Measurements from ENCODE around the gene TGFB1I1.
"Not testable (repeated sequence)": the region's sequence is repeated elsewhere in the genome, so short reads cannot be mapped to it uniquely, and the experiment has no call there.

The TGFB1I1 gene

GRCh38 chr16:31489616-31490584 lies 17.9 kb downstream of the TGFB1I1 start:
- no peak for DNase-seq

GRCh38 chr16:31491778-31492418 lies 19.9 kb downstream of the TGFB1I1 start:
- DNase-seq, result no peak

GRCh38 chr16:31493506-31494125 lies 21.7 kb downstream of the TGFB1I1 start:
- DNase-seq, result no peak

- DNase-seq, result no peak
These were observed 24.7 kb downstream of the TGFB1I1 start for GRCh38 chr16:31496670-31497069.

- no peak for DNase-seq
These were observed 26.5 kb downstream of the TGFB1I1 start for GRCh38 chr16:31498493-31498892.

GRCh38 chr16:31499928-31500327 lies 28.0 kb downstream of the TGFB1I1 start:
- DNase-seq, result no peak

- no peak for DNase-seq
These were observed 29.4 kb downstream of the TGFB1I1 start for GRCh38 chr16:31501226-31501965.

GRCh38 chr16:31501966-31502348 lies 30.0 kb downstream of the TGFB1I1 start:
- no peak for DNase-seq

GRCh38 chr16:31502981-31503380 lies 31.0 kb downstream of the TGFB1I1 start:
- DNase-seq, result no peak

GRCh38 chr16:31503555-31503954 lies 31.6 kb downstream of the TGFB1I1 start:
- not testable (repeated sequence) for DNase-seq

GRCh38 chr16:31504159-31504558 lies 32.2 kb downstream of the TGFB1I1 start:
- no peak for DNase-seq

- DNase-seq, result no peak
These were observed 33.5 kb downstream of the TGFB1I1 start for GRCh38 chr16:31505483-31505882.

GRCh38 chr16:31507617-31507928 lies 35.6 kb downstream of the TGFB1I1 start:
- DNase-seq, result no peak

GRCh38 chr16:31507929-31508705 lies 36.2 kb downstream of the TGFB1I1 start, which contains the start of gene RUSF1:
RUSF1 (minus strand) TSS chr16:31508391; CDS start chr16:31508373, 18 bp downstream.
- peak; percentile 94 for DNase-seq

GRCh38 chr16:31508706-31509195 lies 36.8 kb downstream of the TGFB1I1 start:
- no peak for DNase-seq

GRCh38 chr16:31513126-31513525 lies 41.2 kb downstream of the TGFB1I1 start:
- peak; percentile 57 for DNase-seq

- no peak for DNase-seq
These were observed 41.9 kb downstream of the TGFB1I1 start for GRCh38 chr16:31513884-31514283.

- DNase-seq, result no peak
These were observed 45.9 kb downstream of the TGFB1I1 start for GRCh38 chr16:31517800-31518402.

GRCh38 chr16:31519759-31520431 lies 47.9 kb downstream of the TGFB1I1 start:
- no peak for DNase-seq

- DNase-seq, result no peak
These were observed 49.4 kb downstream of the TGFB1I1 start for GRCh38 chr16:31521368-31521767.

- no peak for DNase-seq
These were observed 50.1 kb downstream of the TGFB1I1 start for GRCh38 chr16:31522071-31522470.

Data from RPMI8226 (cell line).